IMR-90 (cell line): Measurements from ENCODE around the gene TBC1D22A.

ENCODE experiments used
- CEBPB ChIP-seq: IDR thresholded peaks from 2 replicates; pipeline ENCODE4 v1.6.1; 2012; ENCODE audit warnings: low read depth, low read length, improper control_type of control experiment
- CHD1 ChIP-seq: IDR thresholded peaks from 2 replicates; pipeline ENCODE4 v1.6.1; 2012; ENCODE audit warnings: low read depth, low read length, improper control_type of control experiment
- CTCF ChIP-seq: conservative IDR thresholded peaks from 2 replicates; pipeline ENCODE4 v1.5.1; 2012; ENCODE audit warnings: mild to moderate bottlenecking, low read depth, low read length, improper control_type of control experiment
- MAFK ChIP-seq: IDR thresholded peaks from 2 replicates; pipeline ENCODE4 v1.6.1; 2012; ENCODE audit warnings: low read depth, low read length, improper control_type of control experiment
- MXI1 ChIP-seq: IDR thresholded peaks from 2 replicates; pipeline ENCODE4 v1.6.1; 2012; ENCODE audit warnings: low read depth, mild to moderate bottlenecking, low read length, moderate library complexity, borderline replicate concordance
- POLR2A ChIP-seq: IDR thresholded peaks from 2 replicates; pipeline ENCODE4 v1.6.1; 2012; ENCODE audit warnings: mild to moderate bottlenecking, low read depth, low read length
- RAD21 ChIP-seq: IDR thresholded peaks from 2 replicates; pipeline ENCODE4 v1.6.1; 2012; ENCODE audit warnings: low read length, improper control_type of control experiment
- RCOR1 ChIP-seq: IDR thresholded peaks from 2 replicates; pipeline ENCODE4 v1.6.1; 2012; ENCODE audit warnings: mild to moderate bottlenecking, low read length, improper control_type of control experiment; ENCODE audit not compliant: insufficient replicate concordance
- USF2 ChIP-seq: fragments of 150-350 bp; IDR thresholded peaks from 2 replicates; pipeline ENCODE4 v1.6.1; 2017; ENCODE audit warnings: mild to moderate bottlenecking, antibody characterized with exemption, low read length, low read depth

- TF ChIP-seq MXI1 (no peak), CHD1 (no peak), USF2 (no peak), CTCF (no peak), POLR2A (no peak), RCOR1 (no peak), MAFK (no peak), RAD21 (no peak), CEBPB (no peak)
Measured at GRCh38 chr22:46828323-46828900, 66.0 kb downstream of the TBC1D22A start.
